Stomach (tissue), 9 donors: ENCODE results near the gene NR2F2. TPM values are rescaled to one million over a fixed set of nuclear protein-coding genes. Genes with fewer than 3 reads are reported as not detected.

Experiments used
- DNase-seq, 2 donors: peaks; one replicate each; pipeline versions ENCODE4 v3.0.0 to v3.0.0-alpha.2; 2013 to 2019
- H3K27ac ChIP-seq, 5 donors: fragments of 200-600 bp in 4 of 5; sonication (generic) in 4 of 5; one replicate each; pipeline ENCODE4 v1.5.1; 2013 to 2019; ENCODE audit warnings: mild to moderate bottlenecking in 1 of 5, moderate library complexity in 1 of 5
- H3K27me3 ChIP-seq, 3 donors: fragments of 200-600 bp; sonication (generic); one replicate each; pipeline ENCODE4 v1.5.1; 2017 to 2019; ENCODE audit warnings: mixed run types in 1 of 3
- H3K36me3 ChIP-seq, 4 donors: fragments of 200-600 bp; sonication (generic); 1 replicate in 3 of 4; 2 replicates in 1 of 4; pipeline ENCODE4 v1.5.1; 2016 to 2019
- H3K4me1 ChIP-seq, 4 donors: fragments of 200-600 bp; sonication (generic); one replicate each; pipeline ENCODE4 v1.5.1; 2016 to 2019
- H3K4me3 ChIP-seq, 4 donors: fragments of 200-600 bp; sonication (generic) in 3 of 4; one replicate each; pipeline ENCODE4 v1.5.1; 2016 to 2019; ENCODE audit warnings: mild to moderate bottlenecking in 1 of 4
- H3K9me3 ChIP-seq, 4 donors: fragments of 200-600 bp; sonication (generic); one replicate each; pipeline ENCODE4 v1.5.1; 2016 to 2019
- EP300 ChIP-seq: sonication (generic); formaldehyde crosslinking; IDR thresholded peaks from one replicate; pipeline ENCODE4 v1.6.1; 2017; ENCODE audit warnings: antibody characterized with exemption
- POLR2A ChIP-seq, 4 donors: fragments of 450-650 bp; IDR thresholded peaks; one replicate each; pipeline ENCODE4 v1.6.1; 2016; ENCODE audit warnings: antibody characterized with exemption in 4 of 4, control low read depth in 2 of 4, mild to moderate bottlenecking in 1 of 4, moderate library complexity in 1 of 4
- POLR2AphosphoS5 ChIP-seq, 3 donors: sonication (generic); formaldehyde crosslinking; IDR thresholded peaks; one replicate each; pipeline ENCODE4 v1.6.1; 2016; ENCODE audit warnings: antibody characterized with exemption in 3 of 3
- WGBS, 5 donors: extraction: QIAGEN DNeasy Blood & Tissue Kit in 3 of 5; methylation state at CpG; one replicate each; pipeline versions ENCODE4 v1.1.5 to v1.1.7; 2013 to 2018; 5-methylcytosine and 5-hydroxymethylcytosine counted together
- intact Hi-C: fragments of 100-400 bp; cut with DNase I; formaldehyde crosslinking; loops from one replicate; pipeline ENCODE4 v1.15.1; 2023; ENCODE audit warnings: low total_unique reads
- polyA plus RNA-seq, 3 donors: library from polyadenylated mRNA; stranded (reverse); fragments of 200-250 nt; gene quantifications; one replicate each; pipeline ENCODE4 v1.2.3, GENCODE V29; 2013
- total RNA-seq, 5 donors: library from RNA; depleted of rRNA; stranded (reverse); fragments of >200 nt; gene quantifications; one replicate each; pipeline versions ENCODE4 v1.1.0 to v1.2.3, GENCODE V29; 2014 to 2016
- TF ChIP-seq, protein P1 (sequence below), 7 experiments: fragments of 450-650 bp in 4 of 7; fragments of 200-600 bp in 3 of 7; sonication (generic) in 3 of 7; IDR thresholded peaks; one replicate each; pipeline ENCODE4 v1.5.1; 2016 to 2019; ENCODE audit warnings: antibody characterized with exemption in 7 of 7, control low read depth in 2 of 7, mild to moderate bottlenecking in 1 of 7
- donor health status: healthy with polysubstance abuse.
- donor health status: Bipolar disorder and iron deficiency.
- donor health status: healthy.

Gene NR2F2
- total and polyA plus RNA-seq, 8 donors, result 30.9 to 96.2 (median 43.5) TPM

DNA sequence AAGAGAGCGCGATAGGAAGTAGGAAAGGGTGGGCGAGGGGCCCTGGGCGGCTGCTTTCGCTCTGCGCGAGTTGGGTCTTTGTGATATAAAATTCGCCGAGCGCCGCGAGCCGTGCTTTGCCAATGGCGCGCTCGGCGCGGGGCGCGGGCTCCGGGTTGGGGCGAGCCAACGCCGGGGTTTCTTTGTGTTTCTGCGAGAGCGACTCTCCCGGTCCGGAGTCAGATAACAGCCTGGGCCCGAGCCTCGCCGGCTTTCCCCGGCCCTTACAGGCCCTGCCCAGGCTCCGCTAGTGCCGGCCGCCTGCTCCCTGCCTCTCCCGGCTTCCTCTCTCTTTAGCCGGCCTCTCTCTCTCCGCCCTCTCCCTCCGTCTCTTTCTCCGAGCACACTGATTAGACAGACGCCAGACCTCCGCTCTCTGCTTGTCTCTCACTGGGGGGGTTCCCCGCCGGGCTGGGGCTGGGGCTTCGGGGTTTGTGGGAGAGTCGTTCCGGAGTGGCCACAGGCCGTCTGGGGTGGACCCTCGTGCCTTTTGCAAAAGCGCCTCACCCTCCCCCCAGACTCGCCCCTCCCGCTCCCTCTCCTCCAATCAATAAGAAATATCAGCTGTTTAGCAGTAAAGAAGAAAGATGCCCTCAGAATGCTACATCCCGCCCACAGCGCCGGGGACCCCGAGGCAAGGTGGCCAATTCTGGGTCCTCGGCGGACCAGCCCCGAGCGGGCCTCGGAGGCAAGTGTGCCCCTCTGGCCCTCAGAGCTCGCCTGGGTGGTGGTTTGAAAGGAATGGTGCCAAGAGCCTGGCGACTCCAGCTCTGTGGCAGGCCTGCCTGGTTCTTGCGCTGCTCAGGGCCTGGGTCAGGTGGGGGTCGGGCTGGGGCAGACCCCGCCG is 2.9 kb downstream of the NR2F2 start:
- no peak for TF ChIP-seq POLR2A (IDR thresholded peaks at IDR 0.05)
- TF ChIP-seq EP300, result no peak
- TF ChIP-seq, protein P1, sequence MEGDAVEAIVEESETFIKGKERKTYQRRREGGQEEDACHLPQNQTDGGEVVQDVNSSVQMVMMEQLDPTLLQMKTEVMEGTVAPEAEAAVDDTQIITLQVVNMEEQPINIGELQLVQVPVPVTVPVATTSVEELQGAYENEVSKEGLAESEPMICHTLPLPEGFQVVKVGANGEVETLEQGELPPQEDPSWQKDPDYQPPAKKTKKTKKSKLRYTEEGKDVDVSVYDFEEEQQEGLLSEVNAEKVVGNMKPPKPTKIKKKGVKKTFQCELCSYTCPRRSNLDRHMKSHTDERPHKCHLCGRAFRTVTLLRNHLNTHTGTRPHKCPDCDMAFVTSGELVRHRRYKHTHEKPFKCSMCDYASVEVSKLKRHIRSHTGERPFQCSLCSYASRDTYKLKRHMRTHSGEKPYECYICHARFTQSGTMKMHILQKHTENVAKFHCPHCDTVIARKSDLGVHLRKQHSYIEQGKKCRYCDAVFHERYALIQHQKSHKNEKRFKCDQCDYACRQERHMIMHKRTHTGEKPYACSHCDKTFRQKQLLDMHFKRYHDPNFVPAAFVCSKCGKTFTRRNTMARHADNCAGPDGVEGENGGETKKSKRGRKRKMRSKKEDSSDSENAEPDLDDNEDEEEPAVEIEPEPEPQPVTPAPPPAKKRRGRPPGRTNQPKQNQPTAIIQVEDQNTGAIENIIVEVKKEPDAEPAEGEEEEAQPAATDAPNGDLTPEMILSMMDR (IDR thresholded peaks at IDR 0.05), result no peak
- no peak for TF ChIP-seq POLR2AphosphoS5 (IDR thresholded peaks at IDR 0.05)
- peak overlapping the region; percentile 90 to 97 (median 97) for H3K27ac ChIP-seq
- intact Hi-C loops, result no loop called here
- peak in 1 of 2 donors; percentile 65 for DNase-seq
- no peaks in the 10 kb centered on the region for H3K9me3 ChIP-seq
- peaks cover 26 to 72% (median 39%) of the 10 kb centered on the region in 4 donors for H3K36me3 ChIP-seq
- WGBS, 5 donors, result 2 to 4% (median 3%) methylated on average over 49 to 67 of the region's 67 CpGs
- H3K4me3 ChIP-seq, result peak overlapping the region; percentile 80 to 89 (median 88)
- peaks cover 0 to 15% (median 11%) of the 10 kb centered on the region in 4 donors for H3K4me1 ChIP-seq
- H3K27me3 ChIP-seq, result peaks cover 0 to 47% (median 0%) of the 10 kb centered on the region in 3 donors

- Histone ChIP-seq H3K36me3 (peaks cover 26 to 73% (median 39%) of the 10 kb centered on the region in 4 donors), H3K4me3 (peak overlapping the region; percentile 80 to 89 (median 88)), H3K27me3 (peaks cover 0 to 45% (median 0%) of the 10 kb centered on the region in 3 donors), H3K27ac (peak overlapping the region; percentile 90 to 97 (median 97)), H3K9me3 (no peaks in the 10 kb centered on the region), H3K4me1 (peaks cover 0 to 15% (median 7%) of the 10 kb centered on the region in 4 donors)
- TF ChIP-seq EP300 (no peak), POLR2AphosphoS5 (IDR thresholded peaks at IDR 0.05) (peak in 1 of 3 donors; percentile 4)
- intact Hi-C loops, result no loop called here
- WGBS, 5 donors, result 0 to 45% (median 7%) methylated on average over 7 to 49 of the region's 49 CpGs
- DNase-seq, result peak in 1 of 2 donors; percentile 44
These were observed 3.7 kb downstream of the NR2F2 start for GRCh38 chr15:96334017-96334704.

DNA sequence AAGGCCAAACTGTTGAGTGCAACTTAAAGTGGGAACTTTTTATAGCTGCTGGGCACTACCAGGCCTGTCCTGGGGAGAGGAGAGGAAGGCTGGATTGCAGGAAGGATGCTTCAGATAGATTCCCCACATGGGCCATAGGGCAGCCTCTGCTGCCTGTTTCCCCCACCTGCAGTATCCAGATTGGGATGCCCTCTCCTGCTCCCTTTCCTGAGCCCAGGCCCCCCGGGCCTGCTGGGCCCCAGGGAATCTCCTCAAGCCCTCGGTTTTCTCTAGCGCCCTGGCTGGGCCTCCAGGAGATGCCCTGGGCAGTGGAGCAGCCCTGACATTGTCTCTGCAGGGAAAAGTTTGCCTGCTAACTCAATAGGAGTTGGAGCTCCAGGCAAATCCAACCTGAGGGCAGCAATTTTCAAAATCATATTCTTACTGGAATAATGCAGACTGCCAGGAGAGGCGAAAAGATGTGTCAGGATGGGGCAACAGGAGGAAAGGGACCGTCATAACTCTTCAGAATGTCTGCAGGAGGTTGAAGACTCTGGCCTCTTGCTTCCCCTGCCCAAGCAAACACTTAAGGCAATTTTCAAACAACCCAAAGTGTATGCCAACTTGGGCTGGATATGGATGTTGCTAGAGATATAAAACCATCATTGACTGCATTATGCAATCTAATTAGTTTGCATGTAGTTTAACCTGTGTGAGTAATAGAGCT is 4.4 kb downstream of the NR2F2 start:
- peaks cover 26 to 73% (median 39%) of the 10 kb centered on the region in 4 donors for H3K36me3 ChIP-seq

GRCh38 chr15:96335411-96336024 is 5.0 kb downstream of the NR2F2 start:
- TF ChIP-seq POLR2A (IDR thresholded peaks at IDR 0.05), result no peak
- TF ChIP-seq EP300, result no peak
- TF ChIP-seq POLR2AphosphoS5 (IDR thresholded peaks at IDR 0.05), result no peak
- TF ChIP-seq, protein P1 (IDR thresholded peaks at IDR 0.05), result no peak
- WGBS, 5 donors, result 1 to 3% (median 2%) methylated on average over 6 of the region's 6 CpGs
- intact Hi-C loops, result no loop called here
- peak in 1 of 2 donors; percentile 38 for DNase-seq
- peak overlapping the region; percentile 89 to 97 (median 97) for H3K27ac ChIP-seq
- H3K4me3 ChIP-seq, result peak overlapping the region; percentile 80 to 89 (median 88)
- peaks cover 0 to 42% (median 0%) of the 10 kb centered on the region in 3 donors for H3K27me3 ChIP-seq
- peaks cover 26 to 73% (median 39%) of the 10 kb centered on the region in 4 donors for H3K36me3 ChIP-seq
- H3K4me1 ChIP-seq, result peaks cover 0 to 9% (median 2%) of the 10 kb centered on the region in 4 donors
- H3K9me3 ChIP-seq, result no peaks in the 10 kb centered on the region

More for the DNA sequence above, 4.4 kb downstream of the NR2F2 start:
- DNase-seq, result peak in 1 of 2 donors; percentile 24
- Histone ChIP-seq H3K4me3 (peak overlapping the region; percentile 80 to 89 (median 88)), H3K4me1 (peaks cover 0 to 11% (median 3%) of the 10 kb centered on the region in 4 donors), H3K27me3 (peaks cover 0 to 39% (median 0%) of the 10 kb centered on the region in 3 donors), H3K9me3 (no peaks in the 10 kb centered on the region), H3K27ac (peak overlapping the region; percentile 90 to 97 (median 97))
- WGBS, 5 donors, result 0 to 25% (median 13%) methylated on average over 2 to 5 of the region's 5 CpGs
- intact Hi-C loops, result no loop called here
- TF ChIP-seq, protein P1 (IDR thresholded peaks at IDR 0.05), result no peak
- no peak for TF ChIP-seq POLR2AphosphoS5 (IDR thresholded peaks at IDR 0.05)
- TF ChIP-seq POLR2A (IDR thresholded peaks at IDR 0.05), result no peak
- TF ChIP-seq EP300, result no peak
